ENCODE data around the gene SLC22A23.

SLC22A23 gene

GRCh38 chr6:3471711-3472110, 14.9 kb upstream of the SLC22A23 start:
- DNase-seq (ENCODE audit: low spot score) = no peak

- DNase-seq (ENCODE audit: low spot score) = no peak
These were observed 14.4 kb upstream of the SLC22A23 start for GRCh38 chr6:3471286-3471685.

GRCh38 chr6:3468585-3468984, 11.7 kb upstream of the SLC22A23 start:
- DNase-seq (ENCODE audit: low spot score) = no peak

- DNase-seq (ENCODE audit: low spot score) = no peak
These were observed 11.1 kb upstream of the SLC22A23 start for GRCh38 chr6:3467996-3468395.

- DNase-seq (ENCODE audit: low spot score) = no peak
These were observed 9.8 kb upstream of the SLC22A23 start for GRCh38 chr6:3466488-3467219.

GRCh38 chr6:3460253-3460652, 3.4 kb upstream of the SLC22A23 start:
- no peak for DNase-seq (ENCODE audit: low spot score)

- no peak for DNase-seq (ENCODE audit: low spot score)
These were observed 2.0 kb upstream of the SLC22A23 start for GRCh38 chr6:3458706-3459421.

GRCh38 chr6:3457710-3458602, 1.1 kb upstream of the SLC22A23 start:
- no peak for DNase-seq (ENCODE audit: low spot score)

GRCh38 chr6:3456395-3456897, 404 bp downstream of the SLC22A23 start:
- no peak for DNase-seq (ENCODE audit: low spot score)

- peak; percentile 68 for DNase-seq (ENCODE audit: low spot score)
These were observed 1.1 kb downstream of the SLC22A23 start for GRCh38 chr6:3455569-3456394.

GRCh38 chr6:3455147-3455568, 1.7 kb downstream of the SLC22A23 start:
- no peak for DNase-seq (ENCODE audit: low spot score)

- no peak for DNase-seq (ENCODE audit: low spot score)
These were observed 2.4 kb downstream of the SLC22A23 start for GRCh38 chr6:3454273-3455010.

GRCh38 chr6:3453413-3454272, 3.2 kb downstream of the SLC22A23 start:
- DNase-seq (ENCODE audit: low spot score) = no peak

GRCh38 chr6:3451498-3451897, 5.4 kb downstream of the SLC22A23 start:
- DNase-seq (ENCODE audit: low spot score) = no peak

GRCh38 chr6:3450888-3451287, 6.0 kb downstream of the SLC22A23 start:
- DNase-seq (ENCODE audit: low spot score) = no peak

- no peak for DNase-seq (ENCODE audit: low spot score)
These were observed 7.0 kb downstream of the SLC22A23 start for GRCh38 chr6:3449750-3450305.

- DNase-seq (ENCODE audit: low spot score) = no peak
These were observed 7.5 kb downstream of the SLC22A23 start for GRCh38 chr6:3449321-3449720.

- no peak for DNase-seq (ENCODE audit: low spot score)
These were observed 9.8 kb downstream of the SLC22A23 start for GRCh38 chr6:3447005-3447404.

GRCh38 chr6:3446184-3446583, 10.7 kb downstream of the SLC22A23 start:
- DNase-seq (ENCODE audit: low spot score) = no peak
